ENCODE data around the gene RABGAP1L.
"Not testable (repeated sequence)": the region's sequence is repeated elsewhere in the genome, so short reads cannot be mapped to it uniquely, and the experiment has no call there.

Gene RABGAP1L

DNA sequence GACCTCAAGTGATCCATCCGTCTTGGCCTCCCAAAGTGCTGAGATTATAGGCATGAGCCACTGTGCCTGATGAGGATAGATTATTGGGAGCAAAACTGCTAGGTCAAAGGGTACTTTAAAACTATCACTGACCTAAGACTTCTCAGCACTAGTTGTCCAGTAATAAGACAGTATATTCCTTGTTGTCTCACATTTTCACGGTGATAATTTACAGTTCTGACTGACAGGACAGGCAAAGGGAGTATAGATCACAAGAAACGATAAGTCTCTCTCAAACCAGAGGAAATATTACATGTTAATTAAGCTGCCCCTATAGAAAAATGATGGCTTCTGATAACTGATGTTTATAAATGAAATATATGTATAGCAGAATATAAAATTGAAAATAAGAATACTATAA lies 860.2 kb downstream of the RABGAP1L start:
- no peak for DNase-seq

DNA sequence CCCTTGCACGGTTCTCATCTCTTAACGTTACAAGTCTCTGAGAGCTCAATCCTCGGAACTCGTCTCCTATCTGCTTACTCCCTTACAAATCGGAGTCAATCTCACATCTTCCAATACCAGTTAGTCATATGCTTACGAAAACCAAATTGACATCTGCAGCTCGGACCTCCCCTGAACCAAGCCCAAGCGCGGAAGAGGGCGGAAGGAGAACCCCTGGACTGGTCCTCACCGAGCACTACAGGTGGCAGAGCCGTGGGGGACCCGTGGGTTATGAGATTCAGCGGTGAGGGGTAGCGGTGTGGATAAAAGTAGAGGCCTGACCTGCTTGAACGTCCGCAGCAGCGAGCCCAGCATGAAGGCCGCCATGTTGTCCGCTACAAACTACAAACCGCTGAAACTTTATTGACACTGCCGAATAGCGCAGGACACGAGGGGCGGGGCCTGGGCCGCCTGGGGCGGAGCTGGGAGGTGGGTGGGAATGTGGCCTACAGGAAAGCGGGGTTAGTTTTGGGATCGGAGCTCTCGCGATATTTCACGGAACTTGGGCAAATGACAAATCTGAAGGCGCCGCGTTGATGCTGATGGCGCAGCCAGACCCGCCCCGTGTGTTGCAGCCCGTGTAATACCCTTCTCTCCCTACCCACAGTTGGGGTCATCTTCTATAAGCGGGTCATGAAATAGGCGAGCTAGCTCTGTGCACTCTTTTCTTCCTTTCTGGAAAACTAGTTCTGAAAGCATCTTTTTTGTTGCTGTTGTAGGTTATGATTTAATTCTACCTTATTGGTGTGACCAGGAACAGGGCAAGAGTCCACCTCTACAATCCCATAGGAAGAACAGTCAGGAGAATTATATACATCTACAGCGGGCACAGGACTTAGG lies 864.0 kb downstream of the RABGAP1L start, which contains the start of gene MRPS14:
Gene MRPS14, minus strand, starts transcription at position 383 of the 879 bp plus-strand sequence. Its CDS starts 17 bp downstream, at position 366.
- peak; percentile 99 for DNase-seq

DNA sequence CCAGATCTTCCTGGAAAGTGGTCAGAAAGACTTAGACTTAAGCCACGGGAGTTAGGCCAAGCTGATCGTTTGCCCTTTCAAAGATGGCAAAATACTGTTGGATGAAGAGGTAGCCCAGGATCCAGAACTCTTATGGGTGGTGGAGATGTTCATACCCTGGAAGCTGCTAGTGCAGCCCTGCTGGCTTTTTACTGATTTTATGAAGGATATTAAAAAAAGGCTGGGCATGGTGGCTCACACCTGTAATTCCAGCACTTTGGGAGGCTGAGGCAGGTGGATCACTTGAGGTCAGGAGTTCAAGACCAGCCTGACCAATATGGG lies 864.6 kb downstream of the RABGAP1L start:
- DNase-seq, result not testable (repeated sequence)

GRCh38 chr1:175024773-175025172 lies 865.5 kb downstream of the RABGAP1L start:
- DNase-seq, result no peak

GRCh38 chr1:175033953-175034352 lies 874.6 kb downstream of the RABGAP1L start:
- DNase-seq, result no peak

DNA sequence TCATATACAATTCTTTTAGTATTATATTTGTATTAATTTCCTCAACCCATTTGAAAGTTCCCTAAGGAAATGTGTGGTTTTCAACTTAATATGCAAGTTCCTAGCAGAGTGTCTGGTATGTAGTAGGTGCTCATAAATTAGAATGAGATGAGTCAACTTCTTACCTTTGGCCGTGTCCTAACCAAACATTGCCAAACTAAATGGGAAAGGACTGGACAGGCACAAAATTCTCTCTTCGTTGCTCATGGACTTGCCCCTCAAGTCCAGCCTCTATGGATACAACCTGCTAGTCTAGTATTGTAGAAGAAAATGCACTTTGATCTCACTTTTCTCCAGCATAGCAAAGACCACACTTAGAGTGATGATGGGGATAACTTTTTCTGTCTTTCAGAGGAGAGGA lies 875.5 kb downstream of the RABGAP1L start:
- no peak for DNase-seq

DNA sequence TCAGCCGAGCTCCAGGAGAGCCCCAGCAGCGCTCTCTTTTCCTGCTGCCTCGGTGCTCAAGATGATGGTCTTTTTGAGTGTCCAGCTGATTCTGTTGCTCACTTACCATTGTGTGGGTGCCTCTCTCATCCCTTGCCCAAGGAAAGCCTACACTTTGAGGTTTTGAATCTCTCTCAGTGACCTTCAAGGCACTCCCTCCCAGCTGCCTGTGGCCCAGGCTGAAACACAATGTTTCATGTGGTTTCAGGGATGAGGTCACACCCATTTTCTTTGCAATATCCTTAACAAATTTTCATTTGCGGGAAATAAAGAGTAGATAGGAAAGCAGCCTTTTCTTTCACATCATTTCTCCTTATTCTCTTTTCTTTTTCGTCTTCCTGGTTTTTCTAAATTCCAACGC lies 876.5 kb downstream of the RABGAP1L start:
- DNase-seq, result no peak

DNA sequence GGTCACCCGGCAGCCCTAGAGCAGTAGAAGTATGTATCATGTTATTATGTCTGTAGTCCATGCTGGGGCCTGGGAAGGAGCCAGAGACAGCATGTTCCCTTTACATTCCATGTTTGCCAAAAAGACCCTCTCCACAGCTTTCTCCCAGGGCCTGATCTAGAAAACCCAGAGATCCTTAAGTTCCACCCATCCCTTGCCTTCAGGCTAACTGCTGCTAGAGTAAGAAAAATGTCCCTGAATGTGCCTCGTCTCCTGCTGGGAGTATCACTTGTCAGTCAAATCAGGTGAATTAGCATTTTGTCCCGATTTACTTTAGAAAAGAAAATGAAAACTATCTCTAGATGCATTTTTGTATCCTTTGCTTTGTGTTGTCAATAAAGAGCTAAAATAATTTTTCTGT lies 877.2 kb downstream of the RABGAP1L start:
- DNase-seq, result no peak

GRCh38 chr1:175037416-175037815 lies 878.1 kb downstream of the RABGAP1L start:
- no peak for DNase-seq

DNA sequence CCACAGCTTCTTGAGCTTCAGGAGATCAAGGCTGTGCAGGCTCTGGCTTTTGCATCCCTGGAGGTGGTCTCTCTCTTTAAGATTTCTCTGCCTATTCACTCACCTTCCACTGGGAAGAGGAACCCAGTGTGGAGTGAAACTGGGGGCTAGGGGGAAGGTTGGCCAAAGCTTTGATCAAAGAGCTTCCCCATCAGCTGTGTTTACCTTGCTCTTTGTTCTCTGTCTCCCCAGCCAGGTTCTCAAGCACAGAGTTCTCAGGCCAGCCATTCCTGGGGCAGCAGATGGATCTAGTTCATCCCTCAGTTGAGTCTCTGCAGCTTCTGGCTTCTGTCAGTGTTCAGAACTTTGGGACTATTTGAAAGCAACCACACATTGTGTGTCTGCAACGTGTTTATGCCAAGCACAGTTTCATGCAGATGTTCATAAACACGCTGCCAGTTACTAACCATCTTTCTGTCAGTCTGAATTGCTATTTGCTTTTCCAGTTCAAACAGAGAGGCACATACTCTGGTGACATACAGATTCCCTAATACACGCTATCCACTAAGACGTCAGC lies 881.1 kb downstream of the RABGAP1L start:
- DNase-seq, result no peak

DNA sequence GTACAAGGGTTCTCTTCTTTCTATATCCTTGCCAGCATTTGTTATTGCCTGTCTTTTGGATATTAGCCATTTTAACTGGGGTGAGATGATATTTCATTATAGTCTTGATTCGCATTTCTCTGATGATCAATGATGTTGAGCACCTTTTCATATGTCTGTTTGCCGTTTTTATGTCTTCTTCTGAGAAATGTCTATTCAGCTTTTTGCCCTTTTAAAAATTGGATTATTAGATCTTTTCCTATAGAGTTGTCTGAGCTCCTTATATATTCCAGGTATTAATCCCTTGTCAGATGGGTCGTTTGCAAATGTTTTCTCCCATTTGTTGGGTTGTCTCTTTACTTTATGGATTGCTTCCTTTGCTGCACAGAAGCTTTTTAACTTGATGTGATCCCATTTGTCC lies 883.3 kb downstream of the RABGAP1L start:
- DNase-seq, result no peak

DNA sequence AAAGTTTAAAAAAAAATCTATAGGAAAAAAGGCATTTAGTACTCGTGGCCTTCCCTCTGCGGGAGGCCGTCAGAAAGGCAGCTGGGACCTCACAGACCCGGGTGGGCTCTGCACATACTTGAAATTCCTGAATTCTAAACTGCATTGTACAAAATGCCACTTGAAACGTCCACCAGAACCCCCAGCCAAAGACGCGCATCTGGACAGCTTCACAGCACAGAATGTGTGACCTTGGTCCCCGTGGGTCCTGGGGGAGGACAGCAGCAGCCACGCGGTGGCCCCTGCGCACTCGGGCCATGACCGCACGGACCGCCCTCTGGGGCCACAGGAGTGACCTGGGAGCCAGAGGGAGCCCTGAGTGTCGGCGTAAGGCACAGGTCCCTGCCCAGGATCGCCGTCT lies 884.5 kb downstream of the RABGAP1L start:
- no peak for DNase-seq

GRCh38 chr1:175044591-175044990 lies 885.3 kb downstream of the RABGAP1L start:
- DNase-seq, result not testable (repeated sequence)

Data from NCI-H345 (cell line).